ENCODE data around the gene SLC2A8. TPM values are rescaled to one million over a fixed set of nuclear protein-coding genes. Genes with fewer than 3 reads are reported as not detected.

The SLC2A8 gene
- total RNA-seq, 4 donors from 2014 or later: 9.6 to 95.8 (median 29.4) TPM

- Histone ChIP-seq H3K9me3 (no peaks in the 10 kb centered on the region), H3K4me3 (no peak overlapping the region), H3K27ac (no peak overlapping the region), H3K36me3 (no peaks in the 10 kb centered on the region), H3K27me3 (no peaks in the 10 kb centered on the region), H3K4me1 (peaks cover 0 to 3% (median 0%) of the 10 kb centered on the region in 4 donors)
- TF ChIP-seq EP300 (IDR thresholded peaks at IDR 0.05; ENCODE audit: low read depth) (no peak), CTCF (IDR thresholded peaks at IDR 0.05) (no peak), POLR2AphosphoS5 (IDR thresholded peaks at IDR 0.05) (no peak), POLR2A (IDR thresholded peaks at IDR 0.05) (no peak)
- in situ Hi-C loops (cut with MboI; ENCODE audit: low pct_ligation_motif_present in 1 of 4, low pct_unique_long_range_greater_than_20kb in 1 of 4, low sequenced_read_pairs in 3 of 4) (no loop called here), intact Hi-C loops (cut with DNase I; ENCODE audit: low total_unique reads) (no loop called here)
- 68 to 83% methylated on average over 1 to 7 of the region's 7 CpGs for WGBS, 2 donors (ENCODE audit: low coverage in 1 of 2)
- no peak for DNase-seq
Observed at GRCh38 chr9:127370147-127370579, 26.8 kb upstream of the SLC2A8 start.

GRCh38 chr9:127370672-127371648 is 26.0 kb upstream of the SLC2A8 start:
- intact Hi-C loops (cut with DNase I; ENCODE audit: low total_unique reads) (no loop called here), in situ Hi-C loops (cut with MboI; ENCODE audit: low pct_ligation_motif_present in 1 of 4, low pct_unique_long_range_greater_than_20kb in 1 of 4, low sequenced_read_pairs in 3 of 4) (no loop called here)
- Histone ChIP-seq H3K27ac (no peak overlapping the region), H3K27me3 (no peaks in the 10 kb centered on the region), H3K4me1 (peaks cover 0 to 3% (median 0%) of the 10 kb centered on the region in 4 donors), H3K4me3 (no peak overlapping the region), H3K9me3 (no peaks in the 10 kb centered on the region), H3K36me3 (no peaks in the 10 kb centered on the region)
- WGBS, 2 donors (ENCODE audit: low coverage in 1 of 2): 65% methylated on average over 13 of the region's 13 CpGs
- DNase-seq: no peak
- TF ChIP-seq EP300 (IDR thresholded peaks at IDR 0.05; ENCODE audit: low read depth) (no peak), POLR2A (IDR thresholded peaks at IDR 0.05) (no peak), POLR2AphosphoS5 (IDR thresholded peaks at IDR 0.05) (no peak), CTCF (IDR thresholded peaks at IDR 0.05) (no peak)

- intact Hi-C loops (cut with DNase I; ENCODE audit: low total_unique reads) (no loop called here), in situ Hi-C loops (cut with MboI; ENCODE audit: low pct_ligation_motif_present in 1 of 4, low pct_unique_long_range_greater_than_20kb in 1 of 4, low sequenced_read_pairs in 3 of 4) (no loop called here)
- Histone ChIP-seq H3K27ac (no peak overlapping the region), H3K4me3 (no peak overlapping the region), H3K27me3 (no peaks in the 10 kb centered on the region), H3K4me1 (no peaks in the 10 kb centered on the region), H3K36me3 (no peaks in the 10 kb centered on the region), H3K9me3 (peaks cover 0 to 5% of the 10 kb centered on the region in 2 donors)
- no peak for TF ChIP-seq POLR2A (IDR thresholded peaks at IDR 0.05)
- TF ChIP-seq EP300 (IDR thresholded peaks at IDR 0.05; ENCODE audit: low read depth): no peak
- no peak for TF ChIP-seq POLR2AphosphoS5 (IDR thresholded peaks at IDR 0.05)
- WGBS, 2 donors (ENCODE audit: low coverage in 1 of 2): 89 to 93% methylated on average over 3 of the region's 3 CpGs
- DNase-seq: no peak
Observed at GRCh38 chr9:127380479-127380878, 16.5 kb upstream of the SLC2A8 start.

GRCh38 chr9:127382541-127382940 is 14.4 kb upstream of the SLC2A8 start:
- in situ Hi-C loops (cut with MboI; ENCODE audit: low pct_ligation_motif_present in 1 of 4, low pct_unique_long_range_greater_than_20kb in 1 of 4, low sequenced_read_pairs in 3 of 4) (no loop called here), intact Hi-C loops (cut with DNase I; ENCODE audit: low total_unique reads) (no loop called here)
- no peaks in the 10 kb centered on the region for H3K27me3 ChIP-seq
- no peaks in the 10 kb centered on the region for H3K36me3 ChIP-seq
- TF ChIP-seq POLR2A (IDR thresholded peaks at IDR 0.05): no peak
- no peak for DNase-seq
- H3K27ac ChIP-seq: no peak overlapping the region
- WGBS, 2 donors (ENCODE audit: low coverage in 1 of 2): 62 to 72% methylated on average over 2 of the region's 2 CpGs
- no peaks in the 10 kb centered on the region for H3K4me1 ChIP-seq
- no peak overlapping the region for H3K4me3 ChIP-seq
- H3K9me3 ChIP-seq: peaks cover 0 to 5% of the 10 kb centered on the region in 2 donors

- Histone ChIP-seq H3K36me3 (no peaks in the 10 kb centered on the region), H3K9me3 (no peaks in the 10 kb centered on the region), H3K4me1 (peaks cover 5 to 16% (median 10%) of the 10 kb centered on the region in 4 donors), H3K27ac (no peak overlapping the region), H3K4me3 (no peak overlapping the region), H3K27me3 (no peaks in the 10 kb centered on the region)
- whole genome bisulfite sequencing, 2 donors (ENCODE audit: low coverage in 1 of 2): 89 to 93% methylated on average over 3 to 11 of the region's 11 CpGs
- in situ Hi-C loops (cut with MboI; ENCODE audit: low pct_ligation_motif_present in 1 of 4, low pct_unique_long_range_greater_than_20kb in 1 of 4, low sequenced_read_pairs in 3 of 4): no loop called here
- TF ChIP-seq EP300 (IDR thresholded peaks at IDR 0.05; ENCODE audit: low read depth): no peak
- no peak for TF ChIP-seq POLR2AphosphoS5 (IDR thresholded peaks at IDR 0.05)
- no peak for TF ChIP-seq POLR2A (IDR thresholded peaks at IDR 0.05)
- no peak for TF ChIP-seq CTCF (IDR thresholded peaks at IDR 0.05)
- DNase-seq: no peak
- intact Hi-C loops (cut with DNase I; ENCODE audit: low total_unique reads): no loop called here
Observed at GRCh38 chr9:127384016-127384730, 12.8 kb upstream of the SLC2A8 start.
